SW480 (cell line): ENCODE results near the gene TNFSF12.

Source experiments
- DNase-seq: peaks from one replicate; pipeline ENCODE4 v3.0.0-alpha.2; 2016; ENCODE audit warnings: low spot score

Gene TNFSF12, protein sequence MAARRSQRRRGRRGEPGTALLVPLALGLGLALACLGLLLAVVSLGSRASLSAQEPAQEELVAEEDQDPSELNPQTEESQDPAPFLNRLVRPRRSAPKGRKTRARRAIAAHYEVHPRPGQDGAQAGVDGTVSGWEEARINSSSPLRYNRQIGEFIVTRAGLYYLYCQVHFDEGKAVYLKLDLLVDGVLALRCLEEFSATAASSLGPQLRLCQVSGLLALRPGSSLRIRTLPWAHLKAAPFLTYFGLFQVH

DNA sequence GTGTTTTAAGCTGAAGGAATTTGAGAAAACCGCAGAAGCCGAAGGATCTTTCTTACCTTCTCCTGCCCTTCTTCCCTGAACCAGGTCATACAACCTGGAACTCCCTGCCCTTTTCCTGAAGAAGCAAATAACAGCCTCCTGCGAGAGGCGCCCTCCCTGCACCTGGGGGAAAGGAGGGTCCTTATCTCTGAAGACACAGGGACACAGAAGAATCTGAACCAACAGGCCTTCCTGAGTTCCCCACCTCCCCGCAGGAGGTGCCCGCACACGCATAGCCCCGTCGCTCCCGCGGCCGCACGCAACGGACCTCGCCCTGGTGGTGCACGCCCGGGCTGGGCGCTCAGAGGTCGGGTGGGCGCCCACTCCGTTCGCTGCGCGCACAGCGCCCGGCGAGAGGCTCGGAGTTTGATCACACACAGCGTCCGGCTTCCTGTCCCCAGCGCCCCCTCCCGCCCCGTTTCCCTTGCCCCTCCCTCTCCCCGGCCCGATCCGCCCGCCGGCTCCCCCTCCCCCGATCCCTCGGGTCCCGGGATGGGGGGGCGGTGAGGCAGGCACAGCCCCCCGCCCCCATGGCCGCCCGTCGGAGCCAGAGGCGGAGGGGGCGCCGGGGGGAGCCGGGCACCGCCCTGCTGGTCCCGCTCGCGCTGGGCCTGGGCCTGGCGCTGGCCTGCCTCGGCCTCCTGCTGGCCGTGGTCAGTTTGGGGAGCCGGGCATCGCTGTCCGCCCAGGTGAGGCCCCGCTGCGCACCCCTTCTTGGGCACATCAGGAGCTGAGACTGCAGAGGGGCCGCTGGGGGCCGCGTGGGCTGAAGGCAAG lies at the start of gene TNFSF12:
TNFSF12 (plus strand) TSS at position 474 of the 816 bp plus-strand sequence; CDS start at position 570, 96 bp downstream.
- peak; percentile 27 for DNase-seq

DNA sequence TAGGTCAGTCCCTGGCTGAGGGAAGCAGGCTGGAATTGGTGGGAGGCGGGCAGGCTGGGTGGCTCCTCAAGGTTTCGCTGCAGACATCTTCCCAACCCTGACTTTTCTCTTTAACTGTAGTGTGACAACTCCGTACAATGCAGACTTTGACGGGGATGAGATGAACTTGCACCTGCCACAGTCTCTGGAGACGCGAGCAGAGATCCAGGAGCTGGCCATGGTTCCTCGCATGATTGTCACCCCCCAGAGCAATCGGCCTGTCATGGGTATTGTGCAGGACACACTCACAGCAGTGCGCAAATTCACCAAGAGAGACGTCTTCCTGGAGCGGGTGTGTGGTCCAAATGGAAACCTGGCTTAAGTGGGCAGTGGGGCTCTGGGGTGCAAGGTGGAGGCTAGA lies 49.7 kb upstream of the TNFSF12 start:
- DNase-seq, result no peak

DNA sequence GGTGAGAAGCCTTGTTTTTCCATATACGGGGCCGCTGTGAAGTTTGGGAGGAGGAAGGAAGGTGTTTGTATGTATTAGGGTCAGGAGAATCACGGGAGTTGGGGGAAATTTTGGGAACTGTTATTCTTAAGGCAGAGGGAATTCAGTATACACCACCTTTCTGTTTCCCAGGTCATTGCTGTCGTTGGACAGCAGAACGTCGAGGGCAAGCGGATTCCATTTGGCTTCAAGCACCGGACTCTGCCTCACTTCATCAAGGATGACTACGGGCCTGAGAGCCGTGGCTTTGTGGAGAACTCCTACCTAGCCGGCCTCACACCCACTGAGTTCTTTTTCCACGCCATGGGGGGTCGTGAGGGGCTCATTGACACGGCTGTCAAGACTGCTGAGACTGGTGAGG lies 47.1 kb upstream of the TNFSF12 start:
- DNase-seq, result no peak

DNA sequence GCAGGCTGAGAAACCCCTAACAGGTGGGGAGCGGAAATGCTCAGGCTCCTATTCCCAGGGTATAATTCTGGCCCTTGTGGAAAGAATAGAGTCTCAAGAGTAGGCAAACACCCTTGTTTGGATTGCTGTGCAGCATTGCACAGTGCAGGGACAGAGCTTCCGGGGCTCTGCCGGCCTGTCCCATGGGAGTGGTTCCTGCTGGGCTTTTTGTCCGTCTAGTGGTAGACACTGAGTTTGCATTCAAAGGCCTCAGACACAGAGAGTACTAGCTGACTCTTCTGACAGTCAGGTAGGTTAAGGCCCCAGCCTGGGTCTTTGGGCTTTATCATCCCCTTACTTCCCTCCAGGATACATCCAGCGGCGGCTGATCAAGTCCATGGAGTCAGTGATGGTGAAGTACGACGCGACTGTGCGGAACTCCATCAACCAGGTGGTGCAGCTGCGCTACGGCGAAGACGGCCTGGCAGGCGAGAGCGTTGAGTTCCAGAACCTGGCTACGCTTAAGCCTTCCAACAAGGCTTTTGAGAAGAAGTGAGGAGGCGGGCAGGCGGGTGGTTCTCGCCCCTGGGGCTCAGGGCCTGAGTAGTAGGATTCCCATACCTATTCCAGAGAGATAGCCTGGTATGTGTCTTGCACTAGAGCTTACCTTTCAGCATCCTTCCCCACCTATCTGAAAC lies 46.5 kb upstream of the TNFSF12 start:
- DNase-seq, result no peak

DNA sequence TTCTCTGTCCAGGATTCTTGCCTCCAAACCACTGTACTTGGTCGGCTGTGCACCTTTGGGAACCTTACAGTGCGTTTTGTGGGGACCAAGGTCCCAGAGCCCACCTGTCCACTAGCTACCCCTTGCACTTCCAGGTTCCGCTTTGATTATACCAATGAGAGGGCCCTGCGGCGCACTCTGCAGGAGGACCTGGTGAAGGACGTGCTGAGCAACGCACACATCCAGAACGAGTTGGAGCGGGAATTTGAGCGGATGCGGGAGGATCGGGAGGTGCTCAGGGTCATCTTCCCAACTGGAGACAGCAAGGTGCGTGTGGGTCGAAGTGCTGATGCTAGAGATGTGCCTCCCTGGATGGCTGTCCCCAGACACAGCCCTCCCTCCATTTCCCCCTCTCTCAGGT lies 45.9 kb upstream of the TNFSF12 start:
- DNase-seq, result no peak

DNA sequence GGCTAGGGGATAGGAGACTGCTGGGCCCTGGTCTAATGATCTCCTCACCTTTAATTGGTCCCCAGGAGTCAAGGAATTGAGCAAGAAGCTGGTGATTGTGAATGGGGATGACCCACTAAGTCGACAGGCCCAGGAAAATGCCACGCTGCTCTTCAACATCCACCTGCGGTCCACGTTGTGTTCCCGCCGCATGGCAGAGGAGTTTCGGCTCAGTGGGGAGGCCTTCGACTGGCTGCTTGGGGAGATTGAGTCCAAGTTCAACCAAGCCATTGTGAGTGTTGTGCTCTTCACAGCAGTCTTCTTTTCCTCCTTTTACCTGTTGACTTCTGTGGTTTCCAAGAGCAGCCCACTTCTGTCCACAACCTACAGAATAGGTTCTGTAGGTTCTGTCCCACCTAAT lies 45.3 kb upstream of the TNFSF12 start:
- no peak for DNase-seq

DNA sequence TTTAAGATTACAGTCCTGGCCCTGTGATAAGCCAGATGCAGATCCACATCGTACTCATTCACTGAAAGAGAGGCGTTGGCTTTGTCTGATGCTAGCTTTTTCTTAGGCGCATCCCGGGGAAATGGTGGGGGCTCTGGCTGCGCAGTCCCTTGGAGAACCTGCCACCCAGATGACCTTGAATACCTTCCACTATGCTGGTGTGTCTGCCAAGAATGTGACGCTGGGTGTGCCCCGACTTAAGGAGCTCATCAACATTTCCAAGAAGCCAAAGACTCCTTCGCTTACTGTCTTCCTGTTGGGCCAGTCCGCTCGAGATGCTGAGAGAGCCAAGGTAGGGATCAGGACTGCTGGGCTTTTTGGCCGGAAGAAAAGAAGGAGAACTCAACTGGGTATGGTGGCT lies 40.7 kb upstream of the TNFSF12 start:
- DNase-seq, result no peak

DNA sequence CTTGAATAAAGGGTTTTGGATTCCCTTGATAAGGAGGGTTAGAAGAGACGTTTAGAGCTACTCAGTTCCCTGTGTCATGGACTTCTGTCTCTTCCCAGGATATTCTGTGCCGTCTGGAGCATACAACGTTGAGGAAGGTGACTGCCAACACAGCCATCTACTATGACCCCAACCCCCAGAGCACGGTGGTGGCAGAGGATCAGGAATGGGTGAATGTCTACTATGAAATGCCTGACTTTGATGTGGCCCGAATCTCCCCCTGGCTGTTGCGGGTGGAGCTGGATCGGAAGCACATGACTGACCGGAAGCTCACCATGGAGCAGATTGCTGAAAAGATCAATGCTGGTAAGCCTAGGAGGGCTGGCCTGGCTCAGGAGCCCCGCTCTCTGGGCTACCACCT lies 40.0 kb upstream of the TNFSF12 start:
- DNase-seq, result peak; percentile 60

DNA sequence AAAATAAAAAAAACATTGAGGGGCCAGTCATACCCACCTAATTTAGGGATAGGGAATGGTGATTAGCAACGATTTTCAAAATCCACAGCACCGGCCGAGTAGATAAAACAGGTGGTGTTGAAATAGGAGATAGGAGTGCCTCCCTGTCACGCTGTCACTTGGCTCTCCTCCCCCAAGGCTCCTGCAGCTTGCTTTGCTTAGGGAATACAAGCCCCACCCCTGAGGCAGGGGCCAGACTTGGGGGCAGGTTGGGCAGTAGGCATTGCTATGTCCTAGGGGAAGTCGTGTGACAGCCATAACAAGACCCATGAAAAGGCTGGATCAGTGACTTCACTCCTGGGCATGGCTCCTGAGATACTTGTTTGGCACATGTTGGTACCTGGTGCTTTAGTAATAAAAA lies 38.9 kb upstream of the TNFSF12 start:
- no peak for DNase-seq

DNA sequence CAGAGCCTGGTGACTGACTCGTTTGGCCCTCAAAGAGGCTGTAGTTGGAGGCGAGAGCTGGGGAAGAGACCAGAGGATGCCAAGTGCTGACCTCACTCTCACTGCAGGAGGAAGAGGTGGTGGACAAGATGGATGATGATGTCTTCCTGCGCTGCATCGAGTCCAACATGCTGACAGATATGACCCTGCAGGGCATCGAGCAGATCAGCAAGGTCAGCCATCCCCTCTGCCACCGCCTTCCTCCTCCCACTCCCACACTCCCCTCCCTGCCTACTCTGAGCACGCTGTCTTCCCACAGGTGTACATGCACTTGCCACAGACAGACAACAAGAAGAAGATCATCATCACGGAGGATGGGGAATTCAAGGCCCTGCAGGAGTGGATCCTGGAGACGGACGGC lies 37.8 kb upstream of the TNFSF12 start:
- no peak for DNase-seq

DNA sequence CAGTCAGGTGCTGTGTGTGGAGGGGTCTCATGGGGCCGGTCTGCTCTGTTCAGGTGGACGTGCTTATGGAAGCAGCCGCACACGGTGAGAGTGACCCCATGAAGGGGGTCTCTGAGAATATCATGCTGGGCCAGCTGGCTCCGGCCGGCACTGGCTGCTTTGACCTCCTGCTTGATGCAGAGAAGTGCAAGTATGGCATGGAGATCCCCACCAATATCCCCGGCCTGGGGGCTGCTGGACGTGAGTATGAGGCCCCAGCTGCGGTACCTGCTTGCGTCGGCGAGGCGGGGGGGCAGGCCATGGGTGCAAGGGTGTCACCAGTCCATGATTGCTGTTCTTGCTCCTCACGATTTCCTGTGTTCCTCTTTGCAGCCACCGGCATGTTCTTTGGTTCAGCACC lies 36.8 kb upstream of the TNFSF12 start:
- DNase-seq, result no peak

DNA sequence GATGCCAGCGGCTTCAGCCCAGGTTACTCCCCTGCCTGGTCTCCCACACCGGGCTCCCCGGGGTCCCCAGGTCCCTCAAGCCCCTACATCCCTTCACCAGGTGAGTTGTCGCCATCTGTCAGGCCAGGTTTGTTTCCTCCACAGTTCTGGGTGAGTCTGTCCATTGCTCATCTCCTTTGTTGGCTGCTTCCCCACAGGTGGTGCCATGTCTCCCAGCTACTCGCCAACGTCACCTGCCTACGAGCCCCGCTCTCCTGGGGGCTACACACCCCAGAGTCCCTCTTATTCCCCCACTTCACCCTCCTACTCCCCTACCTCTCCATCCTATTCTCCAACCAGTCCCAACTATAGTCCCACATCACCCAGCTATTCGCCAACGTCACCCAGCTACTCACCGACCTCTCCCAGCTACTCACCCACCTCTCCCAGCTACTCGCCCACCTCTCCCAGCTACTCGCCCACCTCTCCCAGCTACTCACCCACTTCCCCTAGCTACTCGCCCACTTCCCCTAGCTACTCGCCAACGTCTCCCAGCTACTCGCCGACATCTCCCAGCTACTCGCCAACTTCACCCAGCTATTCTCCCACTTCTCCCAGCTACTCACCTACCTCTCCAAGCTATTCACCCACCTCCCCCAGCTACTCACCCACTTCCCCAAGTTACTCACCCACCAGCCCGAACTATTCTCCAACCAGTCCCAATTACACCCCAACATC lies 35.9 kb upstream of the TNFSF12 start:
- DNase-seq, result no peak

DNA sequence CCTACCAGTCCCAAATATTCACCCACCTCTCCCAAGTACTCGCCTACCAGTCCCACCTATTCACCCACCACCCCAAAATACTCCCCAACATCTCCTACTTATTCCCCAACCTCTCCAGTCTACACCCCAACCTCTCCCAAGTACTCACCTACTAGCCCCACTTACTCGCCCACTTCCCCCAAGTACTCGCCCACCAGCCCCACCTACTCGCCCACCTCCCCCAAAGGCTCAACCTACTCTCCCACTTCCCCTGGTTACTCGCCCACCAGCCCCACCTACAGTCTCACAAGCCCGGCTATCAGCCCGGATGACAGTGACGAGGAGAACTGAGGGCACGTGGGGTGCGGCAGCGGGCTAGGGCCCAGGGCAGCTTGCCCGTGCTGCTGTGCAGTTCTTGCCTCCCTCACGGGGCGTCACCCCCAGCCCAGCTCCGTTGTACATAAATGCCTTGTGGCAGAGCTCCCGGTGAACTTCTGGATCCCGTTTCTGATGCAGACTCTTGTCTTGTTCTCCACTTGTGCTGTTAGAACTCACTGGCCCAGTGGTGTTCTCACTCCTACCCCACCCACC lies 34.9 kb upstream of the TNFSF12 start:
- no peak for DNase-seq

DNA sequence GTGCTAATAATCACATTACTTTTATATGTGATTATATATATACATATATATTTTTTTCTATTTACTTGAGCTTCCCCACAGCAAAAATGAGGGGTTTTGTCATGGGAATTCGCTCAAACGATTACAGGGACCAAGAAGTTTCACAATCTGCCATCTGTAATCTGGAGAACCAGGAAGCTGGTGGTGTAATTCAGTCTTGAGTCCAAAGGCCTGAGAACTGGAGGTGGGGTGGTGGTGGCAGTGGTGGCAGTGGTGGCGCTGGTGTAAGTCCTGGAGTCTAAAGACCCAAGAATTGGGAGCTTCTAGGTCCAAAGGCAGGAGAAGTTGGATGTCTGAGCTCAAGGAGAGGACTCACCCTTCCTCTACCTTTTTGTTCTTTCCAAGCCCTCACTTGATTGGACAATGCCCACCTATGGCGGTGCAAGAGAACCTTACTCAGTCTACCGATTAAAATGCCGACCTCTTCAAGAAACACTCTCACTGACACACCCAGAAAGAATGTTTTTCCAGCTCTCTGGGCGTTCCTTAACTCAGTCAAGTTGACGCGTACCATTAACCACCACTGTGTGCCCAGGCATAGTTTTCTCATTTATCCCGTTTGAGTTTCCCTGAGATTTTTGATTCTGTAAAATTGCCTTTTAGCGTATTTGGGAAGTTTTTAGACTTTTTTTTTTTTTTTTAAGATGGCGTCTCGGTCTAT lies 32.8 kb upstream of the TNFSF12 start:
- no peak for DNase-seq

DNA sequence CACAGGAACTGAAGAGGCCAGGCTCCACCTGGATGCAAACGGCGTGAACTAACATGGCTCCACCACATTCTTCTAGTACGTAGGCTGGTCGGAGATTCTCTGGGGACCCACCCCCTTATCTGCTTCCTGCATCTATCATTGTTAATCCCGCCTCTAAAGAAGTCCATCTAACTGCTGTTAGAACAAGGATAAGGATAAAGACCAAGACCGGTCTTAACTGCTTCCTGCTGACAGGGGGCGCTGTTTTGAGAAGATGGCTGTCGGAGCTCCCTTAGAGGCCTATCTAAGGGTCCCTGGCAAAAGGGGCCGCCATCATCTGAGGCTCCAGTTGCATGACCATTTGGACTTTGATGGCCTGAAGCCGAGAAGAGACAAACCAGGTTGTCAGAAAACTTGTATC lies 25.8 kb upstream of the TNFSF12 start:
- peak; percentile 36 for DNase-seq

DNA sequence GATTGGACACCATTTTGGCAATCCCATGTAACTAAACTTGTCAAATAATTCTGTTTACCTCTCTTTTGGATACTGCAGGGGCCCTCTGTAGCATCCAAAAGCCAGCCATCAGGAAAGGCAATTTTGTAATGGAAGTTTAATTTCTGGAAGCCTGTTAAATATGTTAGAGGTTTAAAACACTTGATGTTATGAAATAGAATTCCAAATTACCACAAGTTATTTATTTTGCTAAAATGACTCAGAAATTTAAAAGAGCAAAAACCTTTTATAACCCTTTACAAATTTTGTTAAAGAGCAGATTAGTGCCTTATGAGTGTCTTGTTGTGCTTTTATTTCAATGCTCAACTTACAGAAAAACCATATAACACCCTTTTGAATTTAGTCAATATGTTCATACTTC lies 20.0 kb upstream of the TNFSF12 start:
- no peak for DNase-seq

DNA sequence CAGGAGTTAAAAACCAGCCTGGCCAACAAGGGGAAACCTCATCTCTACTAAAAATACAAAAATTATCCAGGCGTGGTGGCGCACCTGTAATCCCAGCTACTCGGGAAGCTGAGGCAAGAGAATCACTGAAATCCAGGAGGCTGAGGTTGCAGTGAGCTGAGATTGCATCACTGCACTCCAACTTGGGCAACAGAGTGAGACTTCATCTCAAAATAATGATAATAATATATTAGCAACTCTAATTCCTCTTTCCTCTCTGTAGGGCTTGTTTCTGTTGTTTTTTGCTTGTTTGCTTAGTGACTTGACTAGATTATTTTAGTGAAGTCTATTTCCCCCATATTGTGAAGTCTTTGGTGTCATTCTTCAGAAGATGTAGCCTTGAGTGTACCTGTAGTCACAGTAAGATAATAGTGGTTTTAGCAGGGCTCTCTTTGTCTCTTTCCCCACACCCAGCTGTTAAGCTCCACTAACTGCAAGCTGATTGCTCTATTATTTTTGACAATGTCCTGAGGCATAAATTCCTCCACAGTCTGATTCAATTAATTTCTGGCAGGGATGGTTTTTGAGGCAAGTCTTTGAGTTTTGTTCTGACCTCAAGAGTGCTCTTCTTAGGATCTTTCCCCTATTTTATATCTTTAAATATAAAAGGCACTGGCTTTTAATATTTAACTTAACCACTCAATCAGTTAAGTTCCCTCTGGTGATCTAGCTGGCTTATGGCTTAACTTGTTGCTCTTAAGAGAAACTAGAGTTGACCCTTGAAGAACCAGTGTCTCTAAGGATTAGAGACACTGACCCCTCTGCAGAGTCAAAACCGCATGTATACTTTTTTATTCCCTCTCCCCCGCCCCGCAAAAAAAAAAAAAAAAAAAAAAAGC lies 18.6 kb upstream of the TNFSF12 start:
- DNase-seq, result no peak

DNA sequence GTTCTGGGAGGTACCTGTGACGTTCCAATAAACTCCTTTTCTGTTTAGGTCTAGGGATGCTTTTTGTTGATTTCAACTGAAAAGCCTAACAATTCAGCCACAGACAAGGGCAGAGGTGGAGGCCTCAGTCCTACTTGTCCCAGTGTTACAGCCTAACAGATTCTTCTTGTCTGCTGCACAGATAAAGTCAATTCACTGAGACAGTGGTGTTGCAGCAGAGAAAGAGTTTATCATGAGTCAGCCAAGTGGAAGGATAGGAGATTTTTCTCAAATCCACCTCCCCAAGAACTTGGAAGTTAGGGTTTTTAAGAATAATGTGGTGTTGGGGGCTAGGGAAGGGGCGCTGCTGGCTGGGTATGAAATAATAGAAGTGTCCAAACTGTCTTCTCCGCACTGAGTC lies 10.8 kb upstream of the TNFSF12 start:
- no peak for DNase-seq

DNA sequence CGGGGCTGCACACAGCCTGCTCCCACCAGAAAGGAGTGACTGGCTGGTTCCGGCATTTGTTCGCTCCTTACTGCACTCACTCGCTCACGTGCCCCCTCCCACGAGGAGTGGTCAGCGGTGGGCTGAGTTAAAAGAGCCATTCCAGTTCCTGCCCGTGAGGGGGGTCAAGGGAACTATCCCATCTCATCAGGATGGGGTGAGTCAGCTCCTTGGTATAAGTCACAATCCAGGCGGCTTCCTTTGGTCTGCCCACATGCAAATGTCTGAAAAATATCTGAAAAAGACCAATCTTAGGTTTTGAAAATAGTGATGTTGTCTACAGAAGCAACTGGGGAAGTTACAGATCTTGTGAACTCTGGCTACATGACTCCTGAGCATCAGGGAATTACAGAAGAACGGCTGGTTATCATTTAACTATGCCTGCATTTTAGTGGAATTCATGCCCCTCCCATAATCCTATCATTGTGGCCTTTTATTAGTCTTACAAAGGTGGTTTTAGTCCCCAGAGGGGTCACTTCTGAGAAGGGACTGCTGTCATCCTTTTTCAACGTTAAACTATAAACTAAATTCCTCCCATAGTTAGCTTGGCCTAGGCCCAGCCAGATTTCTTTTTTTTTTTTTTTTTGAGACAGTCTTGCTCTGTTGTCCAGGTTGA lies 9.8 kb upstream of the TNFSF12 start:
- DNase-seq, result no peak

DNA sequence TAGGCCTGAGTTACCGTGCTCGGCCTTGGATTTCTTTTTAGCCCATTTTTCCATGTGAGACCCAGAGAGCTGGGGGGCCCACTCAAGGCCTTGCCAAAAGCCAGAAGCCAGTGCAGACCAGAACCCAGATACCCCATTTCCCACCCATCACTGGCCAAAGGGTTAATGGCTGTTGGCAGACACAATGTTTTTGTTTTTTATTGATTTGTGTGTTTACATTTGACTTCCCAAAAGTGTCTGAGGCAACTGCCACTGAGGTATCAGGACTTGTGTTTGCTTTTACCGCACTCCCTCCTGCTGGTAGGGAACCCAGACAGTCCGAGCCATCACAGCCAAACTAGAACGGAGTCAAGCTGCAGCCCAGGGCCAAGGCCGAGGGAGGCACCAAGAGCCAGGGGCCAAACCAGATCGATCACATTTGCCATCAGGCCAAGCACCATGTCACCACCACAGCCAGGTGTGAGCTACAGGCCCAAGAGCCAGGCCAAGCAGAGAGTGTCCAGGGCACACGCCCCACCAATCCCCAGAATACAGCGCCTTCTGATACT lies 7.7 kb upstream of the TNFSF12 start:
- DNase-seq, result no peak
